Nephron (organoid): ENCODE results near the gene KLK5.

Experiments used
- H3K27ac Mint-ChIP-seq, 3 experiments: 2 replicates each; pipeline ENCODE4 v1.8.0; 2020; ENCODE audit warnings: mixed read lengths in 3 of 3, mild to moderate bottlenecking in 2 of 3, moderate library complexity in 1 of 3
- H3K27me3 Mint-ChIP-seq: 2 replicates; pipeline ENCODE4 v1.8.0; 2021; ENCODE audit warnings: low read depth, mild to moderate bottlenecking, moderate library complexity, mixed read lengths
- H3K36me3 Mint-ChIP-seq: 2 replicates; pipeline ENCODE4 v1.8.0; 2020; ENCODE audit warnings: low read depth, mixed read lengths
- H3K4me1 Mint-ChIP-seq: 2 replicates; pipeline ENCODE4 v1.8.0; 2020; ENCODE audit warnings: mixed read lengths
- H3K4me3 Mint-ChIP-seq, 3 experiments: 2 replicates each; pipeline ENCODE4 v1.8.0; 2020; ENCODE audit warnings: mild to moderate bottlenecking in 3 of 3, mixed read lengths in 3 of 3, moderate library complexity in 2 of 3
- H3K9me3 Mint-ChIP-seq: 2 replicates; pipeline ENCODE4 v1.8.0; 2020; ENCODE audit warnings: mixed read lengths
- CTCF ChIP-seq, 3 experiments: fragments of 200-600 bp; sonication (generic); IDR thresholded peaks; one replicate each; pipeline ENCODE4 v1.5.0; 2021; ENCODE audit warnings: antibody characterized with exemption in 3 of 3; ENCODE audit not compliant: unreplicated experiment in 3 of 3

The KLK5 gene

GRCh38 chr19:50957587-50957986, 4.7 kb upstream of the KLK5 start:
- Mint-ChIP-seq H3K4me1 (peaks cover 10% of the 10 kb centered on the region), H3K27ac (no peak overlapping the region), H3K9me3 (no peaks in the 10 kb centered on the region), H3K4me3 (no peak overlapping the region), H3K27me3 (peaks cover 10% of the 10 kb centered on the region), H3K36me3 (peaks cover 5% of the 10 kb centered on the region)
- TF ChIP-seq CTCF (IDR thresholded peaks at IDR 0.05; ENCODE audit: unreplicated experiment in 3 of 3): no peak

- Mint-ChIP-seq H3K4me3 (no peak overlapping the region), H3K27me3 (peaks cover 15% of the 10 kb centered on the region), H3K4me1 (peaks cover 10% of the 10 kb centered on the region), H3K36me3 (no peaks in the 10 kb centered on the region), H3K27ac (no peak overlapping the region), H3K9me3 (no peaks in the 10 kb centered on the region)
- TF ChIP-seq CTCF (IDR thresholded peaks at IDR 0.05; ENCODE audit: unreplicated experiment in 3 of 3): no peak
These were observed 3.0 kb downstream of the KLK5 start for GRCh38 chr19:50949861-50950260.

- H3K9me3 Mint-ChIP-seq: peaks cover 2% of the 10 kb centered on the region
- H3K27me3 Mint-ChIP-seq: peaks cover 26% of the 10 kb centered on the region
- H3K4me3 Mint-ChIP-seq: no peak overlapping the region
- no peak for TF ChIP-seq CTCF (IDR thresholded peaks at IDR 0.05; ENCODE audit: unreplicated experiment in 3 of 3)
- no peaks in the 10 kb centered on the region for H3K36me3 Mint-ChIP-seq
- no peaks in the 10 kb centered on the region for H3K4me1 Mint-ChIP-seq
- H3K27ac Mint-ChIP-seq: no peak overlapping the region
These were observed 5.7 kb downstream of the KLK5 start for GRCh38 chr19:50947123-50947522.

GRCh38 chr19:50944795-50945194, 8.0 kb downstream of the KLK5 start:
- H3K9me3 Mint-ChIP-seq: peaks cover 7% of the 10 kb centered on the region
- H3K36me3 Mint-ChIP-seq: no peaks in the 10 kb centered on the region
- no peak overlapping the region for H3K27ac Mint-ChIP-seq
- no peak for TF ChIP-seq CTCF (IDR thresholded peaks at IDR 0.05; ENCODE audit: unreplicated experiment in 3 of 3)
- peaks cover 29% of the 10 kb centered on the region for H3K27me3 Mint-ChIP-seq
- no peaks in the 10 kb centered on the region for H3K4me1 Mint-ChIP-seq
- H3K4me3 Mint-ChIP-seq: no peak overlapping the region

GRCh38 chr19:50943074-50943828, 9.6 kb downstream of the KLK5 start:
- H3K4me1 Mint-ChIP-seq: no peaks in the 10 kb centered on the region
- H3K27ac Mint-ChIP-seq: no peak overlapping the region
- peaks cover 26% of the 10 kb centered on the region for H3K27me3 Mint-ChIP-seq
- H3K36me3 Mint-ChIP-seq: no peaks in the 10 kb centered on the region
- TF ChIP-seq CTCF (IDR thresholded peaks at IDR 0.05; ENCODE audit: unreplicated experiment in 3 of 3): no peak
- no peak overlapping the region for H3K4me3 Mint-ChIP-seq
- H3K9me3 Mint-ChIP-seq: peaks cover 7% of the 10 kb centered on the region

GRCh38 chr19:50939596-50939995, 13.2 kb downstream of the KLK5 start:
- peaks cover 37% of the 10 kb centered on the region for H3K27me3 Mint-ChIP-seq

More at GRCh38 chr19:50939596-50939995, 13.2 kb downstream of the KLK5 start:
- H3K4me3 Mint-ChIP-seq: no peak overlapping the region
- H3K9me3 Mint-ChIP-seq: peaks cover 7% of the 10 kb centered on the region
- no peaks in the 10 kb centered on the region for H3K36me3 Mint-ChIP-seq
- TF ChIP-seq CTCF (IDR thresholded peaks at IDR 0.05; ENCODE audit: unreplicated experiment in 3 of 3): no peak
- H3K27ac Mint-ChIP-seq: no peak overlapping the region
- H3K4me1 Mint-ChIP-seq: no peaks in the 10 kb centered on the region
